ENCODE results near the gene RIN3.

The RIN3 gene

GRCh38 chr14:92500491-92500941 lies 13.1 kb upstream of the RIN3 start:
- no peak overlapping the region for H3K27ac ChIP-seq
- TF ChIP-seq CTCF (IDR thresholded peaks at IDR 0.05) (no peak), ZFX (IDR thresholded peaks at IDR 0.05; ENCODE audit: borderline replicate concordance) (no peak)

- no peak overlapping the region for H3K27ac ChIP-seq
- TF ChIP-seq ZFX (IDR thresholded peaks at IDR 0.05; ENCODE audit: borderline replicate concordance), result no peak
- no peak for TF ChIP-seq CTCF (IDR thresholded peaks at IDR 0.05)
Measured at GRCh38 chr14:92501891-92502351, 11.7 kb upstream of the RIN3 start.

GRCh38 chr14:92502541-92503286 lies 10.9 kb upstream of the RIN3 start:
- H3K27ac ChIP-seq, result no peak overlapping the region
- TF ChIP-seq CTCF (IDR thresholded peaks at IDR 0.05) (no peak), ZFX (IDR thresholded peaks at IDR 0.05; ENCODE audit: borderline replicate concordance) (no peak)

- TF ChIP-seq ZFX (IDR thresholded peaks at IDR 0.05; ENCODE audit: borderline replicate concordance) (no peak), CTCF (IDR thresholded peaks at IDR 0.05) (no peak)
- no peak overlapping the region for H3K27ac ChIP-seq
Measured at GRCh38 chr14:92503756-92504491, 9.7 kb upstream of the RIN3 start.

- no peak overlapping the region for H3K27ac ChIP-seq
- no peak for TF ChIP-seq CTCF (IDR thresholded peaks at IDR 0.05)
- TF ChIP-seq ZFX (IDR thresholded peaks at IDR 0.05; ENCODE audit: borderline replicate concordance), result no peak
Measured at GRCh38 chr14:92505826-92506225, 7.8 kb upstream of the RIN3 start.

- H3K27ac ChIP-seq, result no peak overlapping the region
- TF ChIP-seq CTCF (IDR thresholded peaks at IDR 0.05), result no peak
- TF ChIP-seq ZFX (IDR thresholded peaks at IDR 0.05; ENCODE audit: borderline replicate concordance), result no peak
Measured at GRCh38 chr14:92506231-92506630, 7.3 kb upstream of the RIN3 start.
